ENCODE measurements around the gene ACAP2. TPM values are rescaled to one million over a fixed set of nuclear protein-coding genes. Genes with fewer than 3 reads are reported as not detected.

The ACAP2 gene
- total RNA-seq, 1 experiment from 2014 or later, result 42.0 TPM

GRCh38 chr3:195270079-195270816, 172.6 kb downstream of the ACAP2 start (continued):
- TF ChIP-seq FOXP4 (CRISPR knock-in tag; IDR thresholded peaks at IDR 0.05) (0 out of 2 replicates have a peak, but pooled peaks have one; percentile 48), CDX4 (CRISPR knock-in tag; IDR thresholded peaks at IDR 0.05; ENCODE audit: borderline replicate concordance) (no peak), PRDM15 (CRISPR knock-in tag; IDR thresholded peaks at IDR 0.05) (no peak), NR3C1 (CRISPR knock-in tag; conservative IDR thresholded peaks at IDR 0.05; ENCODE audit: low read depth) (no peak; the same call in 1 of the 2 replicates), SMAD4 (CRISPR knock-in tag; IDR thresholded peaks at IDR 0.05) (no peak; the same call in 1 of the 2 replicates), GRHL2 (CRISPR knock-in tag; IDR thresholded peaks at IDR 0.05; ENCODE audit: insufficient replicate concordance, severe bottlenecking) (no peak), ZBTB21 (CRISPR knock-in tag; IDR thresholded peaks at IDR 0.05; ENCODE audit: borderline replicate concordance) (no peak), ZNF512 (CRISPR knock-in tag; IDR thresholded peaks at IDR 0.05; ENCODE audit: borderline replicate concordance) (no peak), ERG (CRISPR knock-in tag; IDR thresholded peaks at IDR 0.05) (no peak), ATF6 (CRISPR knock-in tag; IDR thresholded peaks at IDR 0.05) (no peak), NFYB (CRISPR knock-in tag; conservative IDR thresholded peaks at IDR 0.05; ENCODE audit: low read depth) (no peak; the same call in 1 of the 2 replicates), GTF2I (CRISPR knock-in tag; conservative IDR thresholded peaks at IDR 0.05) (no peak), ZBTB43 (CRISPR knock-in tag; IDR thresholded peaks at IDR 0.05) (0 out of 2 replicates have a peak, but pooled peaks have one; percentile 35), ESRRA (CRISPR knock-in tag; IDR thresholded peaks at IDR 0.05; ENCODE audit: borderline replicate concordance) (0 out of 2 replicates have a peak, but pooled peaks have one; percentile 73), PRRX2 (CRISPR knock-in tag; IDR thresholded peaks at IDR 0.05) (no peak), ETV6 (CRISPR knock-in tag; IDR thresholded peaks at IDR 0.05) (0 out of 2 replicates have a peak, but pooled peaks have one; percentile 9), NFE2L1 (CRISPR knock-in tag; IDR thresholded peaks at IDR 0.05) (no peak), CREM (CRISPR knock-in tag; IDR thresholded peaks at IDR 0.05) (no peak), HMGXB4 (CRISPR knock-in tag; IDR thresholded peaks at IDR 0.05) (peak; percentile 62; the same call in 1 of the 2 replicates), ZNF263 (CRISPR knock-in tag; IDR thresholded peaks at IDR 0.05; ENCODE audit: low read depth) (no peak), IRF2 (CRISPR knock-in tag; IDR thresholded peaks at IDR 0.05; ENCODE audit: borderline replicate concordance, low read depth) (no peak), SMAD3 (CRISPR knock-in tag; IDR thresholded peaks at IDR 0.05; ENCODE audit: borderline replicate concordance) (no peak), RELA (CRISPR knock-in tag; IDR thresholded peaks at IDR 0.05; ENCODE audit: borderline replicate concordance) (peak; percentile 59; the same call in 1 of the 2 replicates), NFATC4 (CRISPR knock-in tag; IDR thresholded peaks at IDR 0.05) (no peak)
